ENCODE data around the gene BRCA2.

Gene BRCA2

GRCh38 chr13:32384702-32385101 lies 69.4 kb downstream of the BRCA2 start:
- no peak for DNase-seq

- DNase-seq: no peak
Measured at GRCh38 chr13:32385410-32385809, 70.1 kb downstream of the BRCA2 start.

- no peak for DNase-seq
Measured at GRCh38 chr13:32390048-32390447, 74.7 kb downstream of the BRCA2 start.

- DNase-seq: no peak
Measured at GRCh38 chr13:32390484-32390883, 75.2 kb downstream of the BRCA2 start.

- DNase-seq: no peak
Measured at GRCh38 chr13:32391101-32391619, 75.9 kb downstream of the BRCA2 start.

- DNase-seq: no peak
Measured at GRCh38 chr13:32403108-32403507, 87.8 kb downstream of the BRCA2 start.

GRCh38 chr13:32407854-32408253 lies 92.5 kb downstream of the BRCA2 start:
- DNase-seq: no peak

- no peak for DNase-seq
Measured at GRCh38 chr13:32408296-32409000, 93.1 kb downstream of the BRCA2 start.

- DNase-seq: no peak
Measured at GRCh38 chr13:32409001-32409313, 93.6 kb downstream of the BRCA2 start.

- peak; percentile 31 for DNase-seq
Measured at GRCh38 chr13:32409561-32410421, 94.5 kb downstream of the BRCA2 start.

GRCh38 chr13:32413284-32413683 lies 98.0 kb downstream of the BRCA2 start:
- no peak for DNase-seq

- no peak for DNase-seq
Measured at GRCh38 chr13:32414580-32414979, 99.3 kb downstream of the BRCA2 start.

- no peak for DNase-seq
Measured at GRCh38 chr13:32415019-32415418, 99.7 kb downstream of the BRCA2 start.

- DNase-seq: no peak
Measured at GRCh38 chr13:32417995-32418394, 102.7 kb downstream of the BRCA2 start.

GRCh38 chr13:32419862-32420261 lies 104.6 kb downstream of the BRCA2 start:
- DNase-seq: no peak

- no peak for DNase-seq
Measured at GRCh38 chr13:32423592-32423991, 108.3 kb downstream of the BRCA2 start.

GRCh38 chr13:32425158-32425557 lies 109.8 kb downstream of the BRCA2 start:
- no peak for DNase-seq

GRCh38 chr13:32426191-32426989 lies 111.1 kb downstream of the BRCA2 start:
- no peak for DNase-seq

- DNase-seq: peak; percentile 2
Measured at GRCh38 chr13:32426990-32427851, 111.9 kb downstream of the BRCA2 start.

- DNase-seq: peak; percentile 20
Measured at GRCh38 chr13:32427852-32428580, 112.7 kb downstream of the BRCA2 start, which contains the start of gene N4BP2L1. TSS of gene N4BP2L1 (minus strand) at chr13:32428130. CDS start at chr13:32428082, 48 bp downstream.

Measured in NCI-H2227 treated with DMSO at 0.1 percent for 48 hours (cell line).